ENCODE data around the gene UBXN7. TPM values are rescaled to one million over a fixed set of nuclear protein-coding genes. Genes with fewer than 3 reads are reported as not detected.
"Not testable (repeated sequence)": the region's sequence is repeated elsewhere in the genome, so short reads cannot be mapped to it uniquely, and the experiment has no call there.

Gene UBXN7
- total RNA-seq, 4 donors from 2014 or later = 17.1 to 24.1 (median 22.0) TPM

- no peaks in the 10 kb centered on the region for H3K27me3 ChIP-seq
- peaks cover 0 to 59% of the 10 kb centered on the region in 2 donors for H3K36me3 ChIP-seq
- no peak for ATAC-seq
- TF ChIP-seq CTCF (IDR thresholded peaks at IDR 0.05) (no peak), POLR2A (IDR thresholded peaks at IDR 0.05) (no peak), EP300 (IDR thresholded peaks at IDR 0.05) (no peak), POLR2AphosphoS5 (IDR thresholded peaks at IDR 0.05) (no peak)
- H3K4me3 ChIP-seq = no peak overlapping the region
- H3K27ac ChIP-seq = no peak overlapping the region
- H3K4me1 ChIP-seq = no peaks in the 10 kb centered on the region
- H3K9me3 ChIP-seq = no peaks in the 10 kb centered on the region
Measured at GRCh38 chr3:196350067-196350466, 82.2 kb downstream of the UBXN7 start.

- no peak for TF ChIP-seq EP300 (IDR thresholded peaks at IDR 0.05)
- TF ChIP-seq CTCF (IDR thresholded peaks at IDR 0.05) = no peak
- TF ChIP-seq POLR2AphosphoS5 (IDR thresholded peaks at IDR 0.05) = no peak
- TF ChIP-seq POLR2A (IDR thresholded peaks at IDR 0.05) = no peak
- Histone ChIP-seq H3K27ac (no peak overlapping the region), H3K36me3 (peaks cover 0 to 48% of the 10 kb centered on the region in 2 donors), H3K4me1 (no peaks in the 10 kb centered on the region), H3K4me3 (no peak overlapping the region), H3K27me3 (no peaks in the 10 kb centered on the region), H3K9me3 (no peaks in the 10 kb centered on the region)
- ATAC-seq = no peak
- WGBS, 2 donors (ENCODE audit: low coverage in 1 of 2) = 85 to 100% methylated on average over 2 to 3 of the region's 3 CpGs
Measured at GRCh38 chr3:196348698-196349097, 83.5 kb downstream of the UBXN7 start.

GRCh38 chr3:196344663-196345062 lies 87.6 kb downstream of the UBXN7 start:
- TF ChIP-seq POLR2A (IDR thresholded peaks at IDR 0.05) = no peak
- TF ChIP-seq CTCF (IDR thresholded peaks at IDR 0.05) = no peak
- TF ChIP-seq EP300 (IDR thresholded peaks at IDR 0.05) = no peak
- no peak for TF ChIP-seq POLR2AphosphoS5 (IDR thresholded peaks at IDR 0.05)
- ATAC-seq = no peak
- 62 to 89% methylated on average over 4 of the region's 4 CpGs for WGBS, 2 donors (ENCODE audit: low coverage in 1 of 2)
- Histone ChIP-seq H3K36me3 (peaks cover 0 to 28% of the 10 kb centered on the region in 2 donors), H3K4me1 (no peaks in the 10 kb centered on the region), H3K9me3 (no peaks in the 10 kb centered on the region), H3K27me3 (no peaks in the 10 kb centered on the region), H3K27ac (no peak overlapping the region), H3K4me3 (no peak overlapping the region)

- not testable (repeated sequence) for H3K4me3 ChIP-seq, H3K27ac ChIP-seq, ATAC-seq, H3K4me1 ChIP-seq, H3K27me3 ChIP-seq, H3K9me3 ChIP-seq
- 94% methylated on average over 10 of the region's 14 CpGs; no CpG with 5 or more reads in 1 of the 2 donors for WGBS, 2 donors (ENCODE audit: low coverage in 1 of 2)
- H3K36me3 ChIP-seq = peaks cover 0 to 20% of the 10 kb centered on the region in 2 donors
Measured at GRCh38 chr3:196343917-196344316, 88.3 kb downstream of the UBXN7 start.

- no peak overlapping the region for H3K4me3 ChIP-seq
- WGBS, 2 donors (ENCODE audit: low coverage in 1 of 2) = 77 to 90% methylated on average over 3 to 7 of the region's 7 CpGs
- H3K36me3 ChIP-seq = peaks cover 0 to 7% of the 10 kb centered on the region in 2 donors
- peaks cover 20% of the 10 kb centered on the region for H3K27me3 ChIP-seq
- H3K27ac ChIP-seq = no peak overlapping the region
- H3K4me1 ChIP-seq = no peaks in the 10 kb centered on the region
- H3K9me3 ChIP-seq = no peaks in the 10 kb centered on the region
- ATAC-seq = no peak
- no peak for TF ChIP-seq POLR2A (IDR thresholded peaks at IDR 0.05)
- TF ChIP-seq CTCF (IDR thresholded peaks at IDR 0.05) = no peak
- TF ChIP-seq EP300 (IDR thresholded peaks at IDR 0.05) = no peak
- no peak for TF ChIP-seq POLR2AphosphoS5 (IDR thresholded peaks at IDR 0.05)
Measured at GRCh38 chr3:196341137-196341536, 91.1 kb downstream of the UBXN7 start.

All from gastroesophageal sphincter (tissue), 4 donors.